ENCODE measurements around the gene WDR91.
"Not testable (repeated sequence)": the region's sequence is repeated elsewhere in the genome, so short reads cannot be mapped to it uniquely, and the experiment has no call there.

Gene WDR91

GRCh38 chr7:135213831-135214230, 2.5 kb upstream of the WDR91 start:
- DNase-seq (ENCODE audit: insufficient read length, low spot score) (no peak), FAIRE-seq (no peak)
- no peak for TF ChIP-seq CTCF (IDR thresholded peaks at IDR 0.05; ENCODE audit: insufficient read depth, missing control alignments)

GRCh38 chr7:135211946-135212685, 790 bp upstream of the WDR91 start:
- FAIRE-seq; DNase-seq (ENCODE audit: insufficient read length, low spot score): not testable (repeated sequence)

GRCh38 chr7:135210888-135211178, 493 bp downstream of the WDR91 start:
- DNase-seq (ENCODE audit: insufficient read length, low spot score) (no peak), FAIRE-seq (no peak)
- TF ChIP-seq CTCF (IDR thresholded peaks at IDR 0.05; ENCODE audit: insufficient read depth, missing control alignments), result no peak

GRCh38 chr7:135209225-135209834, 2.0 kb downstream of the WDR91 start:
- no peak for TF ChIP-seq CTCF (IDR thresholded peaks at IDR 0.05; ENCODE audit: insufficient read depth, missing control alignments)
- FAIRE-seq (no peak), DNase-seq (ENCODE audit: insufficient read length, low spot score) (no peak)

GRCh38 chr7:135208102-135208793, 3.1 kb downstream of the WDR91 start:
- FAIRE-seq (no peak), DNase-seq (ENCODE audit: insufficient read length, low spot score) (no peak)
- TF ChIP-seq CTCF (IDR thresholded peaks at IDR 0.05; ENCODE audit: insufficient read depth, missing control alignments), result no peak

GRCh38 chr7:135207406-135208101, 3.8 kb downstream of the WDR91 start:
- DNase-seq (ENCODE audit: insufficient read length, low spot score) (no peak), FAIRE-seq (no peak)
- no peak for TF ChIP-seq CTCF (IDR thresholded peaks at IDR 0.05; ENCODE audit: insufficient read depth, missing control alignments)

- no peak for FAIRE-seq
- TF ChIP-seq CTCF (IDR thresholded peaks at IDR 0.05; ENCODE audit: insufficient read depth, missing control alignments), result no peak
Observed at GRCh38 chr7:135206941-135207391, 4.4 kb downstream of the WDR91 start.

More at GRCh38 chr7:135206941-135207391, 4.4 kb downstream of the WDR91 start:
- DNase-seq (ENCODE audit: insufficient read length, low spot score), result no peak
